ENCODE measurements around the gene ABI3BP.

ABI3BP gene

DNA sequence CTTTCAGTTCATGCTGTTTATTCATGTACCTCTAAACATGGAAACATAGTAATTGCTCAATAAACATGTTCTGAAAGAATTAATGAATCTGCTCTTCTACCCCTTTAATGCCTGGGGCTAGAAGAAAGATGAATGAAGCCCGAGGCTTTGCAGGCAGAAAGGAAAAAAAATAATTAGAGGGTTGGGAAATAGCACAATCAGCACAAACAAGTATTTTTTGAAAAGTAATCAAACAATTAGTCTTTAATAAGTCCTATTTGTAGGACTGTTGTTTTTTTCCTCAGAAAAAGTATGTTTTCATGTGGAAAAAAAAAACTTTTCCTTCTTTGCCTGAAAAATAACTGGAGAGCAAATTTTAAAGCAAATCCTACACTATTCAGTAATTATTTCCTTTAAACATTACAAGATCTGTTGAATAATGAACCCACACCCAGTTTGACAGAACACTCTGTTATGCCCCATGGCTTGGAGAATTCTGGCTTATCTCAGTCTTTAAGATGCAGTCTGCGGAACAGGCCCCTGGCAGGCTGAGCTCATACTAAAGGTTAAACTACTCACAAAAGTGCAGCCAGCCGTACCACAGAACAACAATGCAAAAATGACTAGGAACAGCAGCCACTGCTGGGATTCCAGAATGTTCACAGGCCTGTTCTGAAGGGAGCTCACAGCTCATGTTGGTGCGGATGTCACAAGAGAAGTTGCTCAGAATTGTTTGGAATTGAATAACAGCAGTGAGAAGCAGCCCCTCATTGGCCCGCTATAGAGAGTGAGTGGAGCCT lies 79.2 kb downstream of the ABI3BP start:
- no peak overlapping the region for H3K4me3 ChIP-seq (ENCODE audit: low read depth, low read length)
- TF ChIP-seq, protein P1, sequence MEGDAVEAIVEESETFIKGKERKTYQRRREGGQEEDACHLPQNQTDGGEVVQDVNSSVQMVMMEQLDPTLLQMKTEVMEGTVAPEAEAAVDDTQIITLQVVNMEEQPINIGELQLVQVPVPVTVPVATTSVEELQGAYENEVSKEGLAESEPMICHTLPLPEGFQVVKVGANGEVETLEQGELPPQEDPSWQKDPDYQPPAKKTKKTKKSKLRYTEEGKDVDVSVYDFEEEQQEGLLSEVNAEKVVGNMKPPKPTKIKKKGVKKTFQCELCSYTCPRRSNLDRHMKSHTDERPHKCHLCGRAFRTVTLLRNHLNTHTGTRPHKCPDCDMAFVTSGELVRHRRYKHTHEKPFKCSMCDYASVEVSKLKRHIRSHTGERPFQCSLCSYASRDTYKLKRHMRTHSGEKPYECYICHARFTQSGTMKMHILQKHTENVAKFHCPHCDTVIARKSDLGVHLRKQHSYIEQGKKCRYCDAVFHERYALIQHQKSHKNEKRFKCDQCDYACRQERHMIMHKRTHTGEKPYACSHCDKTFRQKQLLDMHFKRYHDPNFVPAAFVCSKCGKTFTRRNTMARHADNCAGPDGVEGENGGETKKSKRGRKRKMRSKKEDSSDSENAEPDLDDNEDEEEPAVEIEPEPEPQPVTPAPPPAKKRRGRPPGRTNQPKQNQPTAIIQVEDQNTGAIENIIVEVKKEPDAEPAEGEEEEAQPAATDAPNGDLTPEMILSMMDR (IDR thresholded peaks at IDR 0.05; ENCODE audit: low read depth, low read length), result no peak

DNA sequence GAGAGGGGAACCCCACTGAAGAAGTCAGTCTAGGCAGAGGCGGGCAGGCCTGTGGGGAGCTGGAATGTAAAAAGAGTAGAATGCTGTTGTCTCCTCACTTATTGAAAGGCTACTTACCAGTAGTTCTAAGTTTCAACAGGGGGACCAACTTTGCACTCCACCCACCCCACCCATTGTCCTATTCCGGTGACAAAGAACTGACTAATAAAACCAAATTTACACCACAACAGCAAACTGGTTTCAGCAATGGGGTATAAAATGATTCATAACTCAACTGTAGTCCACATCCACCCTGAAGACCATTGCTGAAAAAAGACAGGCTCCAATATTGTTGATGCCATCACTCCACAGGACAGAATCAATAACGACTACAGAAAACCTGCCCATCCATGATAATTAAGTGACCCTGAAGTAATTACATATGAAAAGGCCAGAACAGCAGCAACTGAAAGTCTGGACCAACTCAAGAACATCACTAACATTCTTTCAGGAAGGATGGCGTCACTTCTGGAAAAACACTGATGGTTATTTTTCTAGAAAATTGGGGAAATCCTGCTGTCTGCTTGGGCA lies 80.2 kb downstream of the ABI3BP start:
- H3K4me3 ChIP-seq (ENCODE audit: low read depth, low read length), result no peak overlapping the region
- TF ChIP-seq, protein P1 (IDR thresholded peaks at IDR 0.05; ENCODE audit: low read depth, low read length), result no peak

DNA sequence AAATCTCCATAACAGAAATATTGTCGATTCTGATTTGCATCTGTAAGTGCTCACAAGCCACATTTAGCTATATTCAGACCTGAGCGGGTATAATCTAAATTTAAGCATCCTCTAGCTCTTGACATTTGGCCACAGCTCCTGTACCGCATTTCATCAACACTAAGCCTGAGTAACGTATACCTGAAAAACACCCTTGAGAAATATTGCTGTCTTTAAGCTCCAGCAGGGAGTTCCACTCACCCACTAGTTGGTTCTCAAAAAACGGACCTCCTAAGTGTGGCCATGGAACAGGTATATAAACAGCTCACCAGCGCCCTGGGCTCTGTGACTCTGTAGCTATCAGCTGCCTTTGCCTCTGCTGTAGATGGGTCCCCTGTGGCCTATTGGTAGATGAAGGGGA lies 80.7 kb downstream of the ABI3BP start:
- H3K4me3 ChIP-seq (ENCODE audit: low read depth, low read length), result no peak overlapping the region
- TF ChIP-seq, protein P1 (IDR thresholded peaks at IDR 0.05; ENCODE audit: low read depth, low read length), result no peak

DNA sequence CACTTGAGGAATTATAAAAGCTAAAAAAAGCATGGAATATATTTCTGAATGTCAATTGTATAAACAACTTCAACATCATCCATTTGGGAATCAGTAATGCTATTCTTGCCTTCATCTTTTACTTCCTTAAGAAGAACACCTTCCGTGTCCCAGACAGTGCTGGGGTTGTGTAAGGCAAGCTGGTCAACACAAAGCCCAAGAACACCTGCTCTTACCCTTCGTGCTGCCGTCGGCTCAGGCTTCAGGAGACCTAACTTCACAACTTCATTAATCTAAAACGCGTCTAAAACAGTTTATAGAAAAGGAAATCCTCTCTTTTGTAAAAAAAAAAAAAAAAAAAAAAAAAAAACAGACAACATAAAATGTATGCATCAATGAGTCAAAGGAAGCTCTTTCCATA lies 81.3 kb downstream of the ABI3BP start:
- TF ChIP-seq, protein P1 (IDR thresholded peaks at IDR 0.05; ENCODE audit: low read depth, low read length), result no peak
- H3K4me3 ChIP-seq (ENCODE audit: low read depth, low read length), result no peak overlapping the region

DNA sequence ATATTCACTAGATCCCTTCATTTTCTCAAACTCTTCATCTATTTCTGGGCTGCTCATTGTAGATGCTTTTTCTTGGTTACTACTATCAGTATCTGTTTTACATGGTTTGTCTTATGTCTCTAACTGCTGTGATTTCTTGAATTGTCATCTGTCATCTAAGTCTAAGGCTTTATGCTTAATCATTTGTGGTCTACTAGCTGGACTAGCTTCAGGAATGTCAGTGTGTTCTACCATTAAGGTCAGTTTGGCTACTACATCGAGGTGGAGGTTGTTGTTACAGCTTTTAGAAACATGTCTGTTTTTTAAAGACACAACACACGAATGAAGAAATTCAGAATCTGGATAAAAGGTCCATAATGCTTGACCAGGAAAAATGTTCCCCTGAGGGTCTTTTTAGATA lies 82.2 kb downstream of the ABI3BP start:
- H3K4me3 ChIP-seq (ENCODE audit: low read depth, low read length), result no peak overlapping the region
- TF ChIP-seq, protein P1 (IDR thresholded peaks at IDR 0.05; ENCODE audit: low read depth, low read length), result no peak

DNA sequence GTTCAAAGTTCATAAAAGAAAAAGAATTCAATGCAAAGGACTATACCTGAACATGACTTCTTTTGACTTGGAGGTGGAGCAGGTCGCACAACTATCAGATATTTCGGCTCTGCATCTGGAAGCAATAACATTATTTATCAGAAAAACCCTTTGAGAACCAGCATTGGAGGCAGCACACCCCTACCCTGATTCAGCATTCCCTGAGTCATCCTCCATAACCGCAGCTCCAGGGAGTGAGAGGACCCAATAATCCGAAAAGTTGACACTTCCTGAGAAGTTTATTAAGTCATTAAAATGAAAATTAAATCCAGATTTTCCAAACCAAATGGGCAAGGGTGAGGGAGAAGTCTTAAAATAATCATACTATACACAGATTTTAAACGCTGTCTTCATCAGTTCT lies 90.6 kb downstream of the ABI3BP start:
- no peak overlapping the region for H3K4me3 ChIP-seq (ENCODE audit: low read depth, low read length)
- TF ChIP-seq, protein P1 (IDR thresholded peaks at IDR 0.05; ENCODE audit: low read depth, low read length), result no peak

DNA sequence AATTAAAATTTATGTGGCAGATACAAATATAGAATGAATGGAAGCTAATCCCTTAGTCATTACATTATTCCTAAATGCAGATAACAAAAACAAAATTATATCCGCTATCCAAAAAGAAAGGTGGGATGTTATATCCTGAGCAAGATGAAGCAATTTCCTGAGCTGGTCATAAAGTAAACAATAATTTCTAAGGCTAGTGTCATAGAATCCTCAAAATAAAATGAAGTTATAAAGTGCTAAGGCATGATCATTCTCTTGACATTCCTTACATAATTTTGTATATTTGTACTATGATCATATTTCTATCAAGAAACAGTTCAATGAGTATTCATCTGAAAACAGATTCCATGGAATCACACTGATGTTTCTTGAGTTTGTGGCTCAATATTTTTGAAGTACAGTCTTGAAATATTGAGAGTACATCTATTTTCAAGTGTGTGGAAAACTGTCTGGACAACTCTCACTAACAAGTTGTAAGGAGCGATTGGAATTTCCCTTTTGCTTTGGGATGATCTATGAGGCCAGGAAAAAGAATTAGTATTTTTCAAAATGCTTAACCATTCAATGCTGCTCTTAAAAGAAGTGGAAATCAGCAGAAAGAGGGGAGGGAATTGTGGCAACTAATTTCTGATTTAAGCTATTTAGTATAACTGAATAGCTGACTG lies 92.4 kb downstream of the ABI3BP start:
- TF ChIP-seq, protein P1 (IDR thresholded peaks at IDR 0.05; ENCODE audit: low read depth, low read length), result no peak

More for the DNA sequence above, 92.4 kb downstream of the ABI3BP start:
- H3K4me3 ChIP-seq (ENCODE audit: low read depth, low read length), result no peak overlapping the region

All from WI38 (cell line).